ENCODE results near the gene NFIB. TPM values are rescaled to one million over a fixed set of nuclear protein-coding genes. Genes with fewer than 3 reads are reported as not detected.

NFIB gene
- total and polyA plus RNA-seq, 2 of the 4 experiments (the other 2 are of a cell fraction) = 1.4 to 2.0 TPM

GRCh38 chr9:14323985-14324650, 10.2 kb upstream of the NFIB start:
- TF ChIP-seq RAD21 (IDR thresholded peaks at IDR 0.05; ENCODE audit: low read length) (no peak), FOS (IDR thresholded peaks at IDR 0.05; ENCODE audit: low read depth, low read length) (no peak), CTCF (conservative IDR thresholded peaks at IDR 0.05; ENCODE audit: low read depth, low read length) (no peak), CEBPB (IDR thresholded peaks at IDR 0.05; ENCODE audit: low read depth, low read length) (no peak), BHLHE40 (IDR thresholded peaks at IDR 0.05; ENCODE audit: low read depth, low read length) (no peak), RCOR1 (IDR thresholded peaks at IDR 0.05; ENCODE audit: insufficient replicate concordance, low read length) (no peak), NFE2L2 (IDR thresholded peaks at IDR 0.05; ENCODE audit: low read depth, low read length) (no peak), ELK1 (IDR thresholded peaks at IDR 0.05; ENCODE audit: borderline replicate concordance, low read depth, low read length) (no peak), POLR2A (IDR thresholded peaks at IDR 0.05; ENCODE audit: low read depth, low read length) (no peak), SMC3 (IDR thresholded peaks at IDR 0.05; ENCODE audit: low read depth, low read length) (no peak), MAFK (IDR thresholded peaks at IDR 0.05; ENCODE audit: low read depth, low read length) (no peak), USF2 (IDR thresholded peaks at IDR 0.05; ENCODE audit: low read depth, low read length) (no peak), RFX5 (IDR thresholded peaks at IDR 0.05; ENCODE audit: low read depth, low read length) (no peak), MAZ (IDR thresholded peaks at IDR 0.05; ENCODE audit: borderline replicate concordance, low read depth, low read length) (no peak), MXI1 (IDR thresholded peaks at IDR 0.05; ENCODE audit: borderline replicate concordance, low read depth, low read length) (no peak), CHD1 (IDR thresholded peaks at IDR 0.05; ENCODE audit: low read depth, low read length) (no peak)
- Histone ChIP-seq H3K4me3 (ENCODE audit: insufficient read depth, low read depth, low read length) (no peak overlapping the region), H3K9me3 (ENCODE audit: control insufficient read depth, insufficient read depth, low read length) (no peaks in the 10 kb centered on the region), H3K79me1 (ENCODE audit: low read depth in 1 of 2, low read length in 2 of 2) (no peaks in the 10 kb centered on the region), H3K36me3 (ENCODE audit: control insufficient read depth, insufficient read depth, low read length) (no peaks in the 10 kb centered on the region), H3K9me1 (ENCODE audit: insufficient read depth, low read length) (no peaks in the 10 kb centered on the region), H3K9ac (ENCODE audit: low read depth, low read length) (no peak overlapping the region), H4K8ac (ENCODE audit: low read depth in 2 of 2, low read length in 2 of 2) (no peak overlapping the region), H4K5ac (ENCODE audit: low read depth, low read length) (no peak overlapping the region), H4K20me1 (ENCODE audit: insufficient read depth, low read length) (0 out of 2 replicates have a peak, but pooled peaks cover 5% of the 10 kb centered on the region), H2BK5ac (ENCODE audit: low read depth, low read length, poor library complexity, severe bottlenecking) (no peak overlapping the region), H3K56ac (ENCODE audit: extremely low read depth, insufficient read depth, low read length) (no peak overlapping the region), H2AK9ac (replicated peaks; ENCODE audit: low read depth, low read length, poor library complexity) (no peak overlapping the region), H3K4ac (ENCODE audit: low read depth, low read length) (no peak overlapping the region), H2AFZ (replicated peaks; ENCODE audit: low read length, poor library complexity) (no peak overlapping the region), H3K27ac (ENCODE audit: insufficient read depth, low read length) (no peak overlapping the region), H3K18ac (ENCODE audit: low read depth, low read length) (no peak overlapping the region), H3K27me3 (ENCODE audit: control insufficient read depth, insufficient read depth, low read length) (peaks cover 42% of the 10 kb centered on the region), H3K4me2 (ENCODE audit: low read depth, low read length) (no peak overlapping the region), H2BK15ac (ENCODE audit: low read depth, low read length) (no peak overlapping the region), H2BK20ac (ENCODE audit: low read depth, low read length) (no peak overlapping the region), H2BK120ac (ENCODE audit: low read depth, low read length) (no peak overlapping the region), H3K4me1 (ENCODE audit: control insufficient read depth, insufficient read depth, low read length) (peaks cover 4% of the 10 kb centered on the region), H3K14ac (replicated peaks; ENCODE audit: low read depth, low read length) (no peak overlapping the region), H2AK5ac (ENCODE audit: low read depth, low read length) (no peak overlapping the region), H3K23ac (ENCODE audit: low read depth, low read length) (no peak overlapping the region), H4K91ac (ENCODE audit: insufficient read depth, low read depth, low read length) (no peak overlapping the region)
- dilution Hi-C loops (cut with HindIII; ENCODE audit: low sequenced_read_pairs, unreplicated experiment) (no loop called here), in situ Hi-C loops (cut with MboI; ENCODE audit: low sequenced_read_pairs) (no loop called here), intact Hi-C loops (cut with micrococcal nuclease) (loop anchor here (5.0 kb wide), 4 partner anchors 227 to 967 kb away; no protein-coding TSS in a partner anchor)
- BruUV-seq (replicated peaks) = no TSS peak
- ATAC-seq (ENCODE audit: low read depth) (no peak), DNase-seq (no peak)
- ChIA-PET CTCF (interaction anchor here (1.0 kb wide), 1 partner anchor 105 kb away, joined by 3 read pairs; no protein-coding TSS in a partner anchor), POLR2A (ENCODE audit: unreplicated experiment) (no interaction called here)
- WGBS, 2 experiments (ENCODE audit: extremely low coverage in 2 of 2, insufficient read length in 1 of 2) = no CpG with 5 or more reads among the region's 2 CpGs
